Esophagus squamous epithelium (tissue), 5 donors: ENCODE data around the gene CCL4L2. TPM values are rescaled to one million over a fixed set of nuclear protein-coding genes. Genes with fewer than 3 reads are reported as not detected.
"Not testable (repeated sequence)": the region's sequence is repeated elsewhere in the genome, so short reads cannot be mapped to it uniquely, and the experiment has no call there.

Experiments used
- DNase-seq: peaks from one replicate; lab custom pipeline; 2025; lab: John Stamatoyannopoulos, UW
- H3K27ac ChIP-seq, 4 donors: fragments of 200-600 bp; sonication (generic); one replicate each; pipeline ENCODE4 v1.5.1; 2016 to 2019; ENCODE audit warnings: mild to moderate bottlenecking in 1 of 4
- H3K27me3 ChIP-seq, 4 donors: fragments of 200-600 bp; sonication (generic); 1 replicate in 3 of 4; 2 replicates in 1 of 4; pipeline versions ENCODE4 v1.5.1 to v1.6.0; 2017 to 2021; ENCODE audit warnings: antibody characterized with exemption in 1 of 4
- H3K36me3 ChIP-seq, 3 donors: fragments of 200-600 bp; sonication (generic); one replicate each; pipeline ENCODE4 v1.5.1; 2016 to 2019
- H3K4me1 ChIP-seq, 3 donors: fragments of 200-600 bp; sonication (generic); one replicate each; pipeline ENCODE4 v1.5.1; 2017 to 2019
- H3K4me3 ChIP-seq, 4 donors: fragments of 200-600 bp; sonication (generic); 1 replicate in 3 of 4; 2 replicates in 1 of 4; pipeline ENCODE4 v1.5.1; 2016 to 2019; ENCODE audit warnings: mild to moderate bottlenecking in 2 of 4, moderate library complexity in 1 of 4
- H3K9me3 ChIP-seq, 3 donors: fragments of 200-600 bp; sonication (generic); one replicate each; pipeline ENCODE4 v1.5.1; 2016 to 2019
- WGBS, 2 donors: methylation state at CpG; one replicate each; pipeline ENCODE4 v1.1.5; 2018; 5-methylcytosine and 5-hydroxymethylcytosine counted together
- intact Hi-C: fragments of 100-400 bp; cut with DNase I; formaldehyde crosslinking; loops from one replicate; pipeline ENCODE4 v1.15.0; 2022
- small RNA-seq, 4 donors: library from RNA; depleted of rRNA; stranded (forward); fragments of <200 nt; gene quantifications; one replicate each; pipeline ENCODE3, GENCODE V24; 2016
- total RNA-seq, 4 donors: library from RNA; depleted of rRNA; stranded (reverse); fragments of >200 nt; gene quantifications; one replicate each; pipeline ENCODE4 v1.1.0, GENCODE V29; 2016
- donor health status: DM: yes; HTN: yes; CAD: no.

The CCL4L2 gene
- total RNA-seq, 4 donors from 2014 or later = 0.35 to 1.6 (median 0.76) TPM; not detected in 1

- 85 to 91% methylated on average over 6 to 9 of the region's 12 CpGs for WGBS, 2 donors
- not testable (repeated sequence) for H3K4me1 ChIP-seq, DNase-seq
Observed at GRCh38 chr17:36222967-36223366, 12.1 kb downstream of the CCL4L2 start.

GRCh38 chr17:36229644-36230043 is 18.8 kb downstream of the CCL4L2 start:
- H3K9me3 ChIP-seq, intact Hi-C loops, H3K27ac ChIP-seq, H3K36me3 ChIP-seq, H3K4me1 ChIP-seq, DNase-seq, H3K4me3 ChIP-seq, H3K27me3 ChIP-seq: not testable (repeated sequence)
- WGBS, 2 donors = 45 to 53% methylated on average over 4 of the region's 5 CpGs

More at GRCh38 chr17:36222967-36223366, 12.1 kb downstream of the CCL4L2 start:
- intact Hi-C loops, H3K4me3 ChIP-seq, H3K9me3 ChIP-seq, H3K27me3 ChIP-seq, H3K27ac ChIP-seq, H3K36me3 ChIP-seq: not testable (repeated sequence)

- DNase-seq, H3K4me1 ChIP-seq, intact Hi-C loops, H3K36me3 ChIP-seq, H3K4me3 ChIP-seq, H3K27ac ChIP-seq, H3K27me3 ChIP-seq, H3K9me3 ChIP-seq: not testable (repeated sequence)
- 70% methylated on average over 2 of the region's 4 CpGs; no CpG with 5 or more reads in 1 of the 2 donors for WGBS, 2 donors
Observed at GRCh38 chr17:36242046-36242445, 31.2 kb downstream of the CCL4L2 start.

Small RNA genes lying within 50 kb of the gene (small RNA-seq; reads per million reads assigned to genes)
- gene AC243829.3 = 0 reads per million in 4 donors
- gene AC243829.6 = 0 reads per million in 4 donors

Other genes with a start within 250 kb of the CCL4L2 start
- gene CCL16, start 229.6 kb upstream of the CCL4L2 start, total RNA-seq = under 1 TPM in 1 of 4 donors, not detected in 3; 0.95 TPM
- 10 to 100 TPM in 1 of 4 donors, 1 to 10 TPM in 3; 2.7 to 25.0 (median 5.6) TPM for gene CCL14, start 224.3 kb upstream of the CCL4L2 start, total RNA-seq
- gene CCL15, start 209.5 kb upstream of the CCL4L2 start, total RNA-seq = not detected
- gene CCL23, start 193.1 kb upstream of the CCL4L2 start, total RNA-seq = 10 to 100 TPM in 1 of 4 donors, 1 to 10 TPM in 3; 2.0 to 13.4 (median 3.4) TPM
- 1 to 10 TPM in 1 of 4 donors, under 1 TPM in 2, not detected in 1; 0.76 to 2.8 (median 0.92) TPM for gene CCL18, start 146.8 kb upstream of the CCL4L2 start, total RNA-seq
- gene CCL3, start 120.9 kb upstream of the CCL4L2 start, total RNA-seq = under 1 TPM in 1 of 4 donors, not detected in 3; 0.68 TPM
- gene CCL4, start 107.2 kb upstream of the CCL4L2 start, total RNA-seq = 1 to 10 TPM in 3 of 4 donors, under 1 TPM in 1; 0.56 to 3.2 (median 2.6) TPM
- gene TBC1D3B, start 34.4 kb upstream of the CCL4L2 start, total RNA-seq = 10 to 100 TPM in 1 of 4 donors, 1 to 10 TPM in 2, not detected in 1; 2.9 to 11.7 (median 9.4) TPM
- 1 to 10 TPM in 1 of 4 donors, not detected in 3; 3.5 TPM for gene CCL3L1, start 14.3 kb upstream of the CCL4L2 start, total RNA-seq
- gene TBC1D3I, start 53.5 kb downstream of the CCL4L2 start, total RNA-seq = under 1 TPM in 2 of 4 donors, not detected in 2; 0.26 to 0.57 TPM
- 1 to 10 TPM in 1 of 4 donors, not detected in 3; 2.9 TPM for gene TBC1D3G, start 112.8 kb downstream of the CCL4L2 start, total RNA-seq
- gene TBC1D3H, start 177.4 kb downstream of the CCL4L2 start, total RNA-seq = not detected